GM18499 (cell line): ENCODE measurements around the gene ARHGEF10L.

ENCODE experiments used
- ATAC-seq: cut with Tn5 transposase; IDR thresholded peaks from one replicate; pipeline ENCODE4 v1.9.1; 2021; ENCODE audit warnings: moderate number of reproducible peaks; ENCODE audit not compliant: insufficient read depth, unreplicated experiment

The ARHGEF10L gene

GRCh38 chr1:17566417-17566816 lies 26.9 kb downstream of the ARHGEF10L start:
- no peak for ATAC-seq

DNA sequence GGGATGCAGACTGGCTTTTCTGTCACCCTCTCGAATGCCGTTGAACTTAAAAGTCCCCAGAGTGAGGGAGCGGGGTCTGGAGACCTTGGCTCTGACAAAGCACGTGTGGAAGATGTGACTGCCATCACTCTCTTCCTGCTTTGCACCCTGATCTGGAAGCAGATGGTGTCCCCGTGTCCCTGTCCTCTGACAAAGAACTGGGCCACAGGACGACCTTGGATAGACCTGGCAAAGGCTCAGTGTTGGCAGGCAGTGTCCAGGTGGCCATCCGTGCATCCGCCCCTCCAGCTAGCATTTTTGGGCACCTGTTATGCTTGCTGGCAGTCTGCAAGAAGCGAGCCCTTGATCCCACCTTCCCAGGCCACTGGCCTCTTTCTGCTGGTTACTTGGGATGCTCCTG lies 27.4 kb downstream of the ARHGEF10L start:
- no peak for ATAC-seq

DNA sequence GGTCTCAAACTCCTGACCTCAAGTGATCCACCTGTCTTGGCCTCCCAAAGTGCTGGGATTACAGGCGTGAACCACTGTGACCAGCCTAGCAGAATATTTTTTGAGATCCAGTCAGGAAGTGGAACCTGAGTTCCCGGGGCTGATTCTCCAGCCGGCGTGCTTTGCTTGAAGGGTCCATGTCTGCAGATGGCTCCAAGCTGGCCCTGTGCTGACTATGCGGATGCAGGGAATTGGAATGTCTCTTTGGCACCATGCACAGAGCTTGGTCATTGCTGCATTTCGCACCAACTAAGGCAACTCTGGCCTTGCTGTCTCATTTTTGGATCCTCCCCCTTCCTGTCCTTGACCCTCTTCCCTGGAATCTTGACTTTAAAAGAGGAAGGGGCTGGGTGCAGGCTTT lies 28.1 kb downstream of the ARHGEF10L start:
- ATAC-seq = no peak

DNA sequence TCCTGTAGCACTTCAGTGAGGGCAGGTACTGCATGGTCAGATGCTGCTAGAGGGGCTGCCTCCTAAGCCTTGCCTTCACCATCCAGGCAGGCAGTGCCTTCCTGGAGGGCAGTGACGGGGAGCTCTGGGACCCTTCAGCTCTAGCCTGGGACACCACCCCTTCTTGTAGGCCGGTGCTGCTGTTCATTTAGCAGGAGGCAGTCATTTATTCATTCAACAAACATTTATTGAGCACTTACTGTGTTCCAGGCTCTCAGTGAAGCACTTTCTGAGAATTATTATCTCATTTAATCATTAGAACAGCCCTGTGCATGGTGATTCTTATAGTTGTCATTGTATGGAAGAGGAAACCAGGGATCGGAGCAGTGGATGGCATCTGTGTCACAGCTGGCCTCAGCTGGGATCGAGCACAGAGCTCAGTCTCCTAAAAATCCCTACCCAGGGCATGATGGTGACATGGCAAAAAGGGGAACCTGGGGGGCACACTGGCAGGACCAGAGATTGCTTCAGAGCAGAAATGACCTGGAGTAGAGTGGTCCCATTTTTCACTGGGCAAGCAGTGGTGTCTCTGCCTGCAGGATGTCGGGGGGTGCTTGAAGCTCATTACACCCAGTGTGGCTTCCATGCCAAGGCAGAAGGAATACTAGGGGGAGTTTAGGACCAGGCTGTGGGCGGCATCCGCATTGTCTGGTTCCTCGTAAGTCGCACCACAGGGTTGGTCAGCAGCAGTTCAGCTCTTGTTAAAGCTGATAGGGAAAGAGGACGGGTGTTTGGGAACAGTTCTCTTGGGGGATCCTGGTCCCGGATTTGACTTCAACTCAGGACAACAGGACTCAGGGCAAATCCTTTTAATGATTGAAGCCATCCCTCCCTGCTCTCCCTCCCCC lies 28.8 kb downstream of the ARHGEF10L start:
- ATAC-seq = no peak

DNA sequence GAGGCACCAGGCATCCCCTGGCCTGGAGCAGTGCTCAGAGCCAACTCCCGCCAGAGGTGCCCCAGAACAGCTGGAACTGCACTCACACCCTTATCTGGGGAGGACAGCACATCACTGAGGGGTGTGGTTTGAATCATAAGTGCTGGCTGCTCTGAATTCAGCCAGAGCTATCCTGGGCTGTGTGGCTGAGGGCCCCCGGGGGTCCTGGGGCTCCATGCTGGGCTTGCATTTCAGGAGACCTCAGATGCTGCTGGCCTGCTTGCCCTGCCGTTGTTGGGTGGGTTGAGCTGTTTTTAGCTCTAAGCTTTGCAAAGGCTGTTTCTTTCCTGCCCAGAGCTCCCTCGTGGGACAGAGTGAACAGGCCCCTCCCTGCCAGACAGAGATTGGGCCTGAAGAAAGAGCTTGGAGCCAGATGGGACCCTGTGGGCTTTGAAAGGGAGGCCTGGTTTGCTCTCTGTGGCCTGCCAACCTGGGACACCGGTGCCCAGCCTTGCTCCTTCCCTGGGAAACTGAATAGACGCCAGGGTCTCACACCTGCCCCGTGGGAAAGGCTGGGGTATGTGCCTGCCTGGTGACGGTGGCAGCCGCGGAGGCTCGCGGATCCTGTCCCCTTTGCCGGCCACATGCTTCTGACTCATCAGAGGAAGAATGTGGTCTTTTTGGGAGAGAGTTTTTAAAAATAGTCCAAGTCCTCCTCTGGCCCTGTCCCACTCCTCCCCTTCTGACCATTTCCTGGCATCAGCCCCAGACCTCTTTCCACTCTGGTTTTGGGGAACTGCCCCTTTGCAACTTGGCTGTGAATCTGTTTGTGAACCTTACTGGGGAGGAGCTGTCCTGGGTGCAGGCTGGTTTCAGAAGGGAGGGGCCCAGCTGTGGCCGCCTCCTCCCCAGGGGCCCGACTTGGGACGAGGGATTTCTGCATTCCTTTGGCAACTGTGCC lies 30.0 kb downstream of the ARHGEF10L start:
- no peak for ATAC-seq

GRCh38 chr1:17570228-17570627 lies 30.7 kb downstream of the ARHGEF10L start:
- ATAC-seq = no peak

- no peak for ATAC-seq
Observed at GRCh38 chr1:17572264-17572985, 32.9 kb downstream of the ARHGEF10L start.

DNA sequence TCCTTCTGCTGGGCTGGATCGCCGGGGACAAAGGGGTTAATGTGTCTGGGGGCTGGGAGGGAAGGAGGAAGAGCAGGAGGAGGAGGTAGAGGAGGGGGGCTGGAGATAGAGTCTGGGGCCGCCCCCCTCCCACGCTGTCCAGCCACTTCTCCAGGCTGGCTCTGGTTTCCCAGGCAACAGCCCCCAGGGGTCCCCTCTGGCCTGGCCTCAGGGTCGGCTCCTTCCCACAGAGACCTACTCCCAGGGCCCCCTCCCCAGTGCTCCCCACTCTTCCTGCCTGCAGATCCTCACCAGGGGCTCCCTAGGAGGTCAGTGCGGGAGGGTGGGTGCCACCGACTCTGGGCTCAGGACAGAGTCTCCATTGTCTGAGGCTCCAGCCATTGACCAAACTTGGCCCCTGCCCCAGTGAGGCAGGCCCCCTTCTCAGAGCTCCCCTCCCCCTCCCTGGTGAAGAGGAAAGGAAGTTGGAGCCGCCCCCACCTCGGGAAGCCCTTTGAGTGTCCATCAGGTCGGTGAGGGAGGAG lies 34.1 kb downstream of the ARHGEF10L start:
- ATAC-seq = no peak

DNA sequence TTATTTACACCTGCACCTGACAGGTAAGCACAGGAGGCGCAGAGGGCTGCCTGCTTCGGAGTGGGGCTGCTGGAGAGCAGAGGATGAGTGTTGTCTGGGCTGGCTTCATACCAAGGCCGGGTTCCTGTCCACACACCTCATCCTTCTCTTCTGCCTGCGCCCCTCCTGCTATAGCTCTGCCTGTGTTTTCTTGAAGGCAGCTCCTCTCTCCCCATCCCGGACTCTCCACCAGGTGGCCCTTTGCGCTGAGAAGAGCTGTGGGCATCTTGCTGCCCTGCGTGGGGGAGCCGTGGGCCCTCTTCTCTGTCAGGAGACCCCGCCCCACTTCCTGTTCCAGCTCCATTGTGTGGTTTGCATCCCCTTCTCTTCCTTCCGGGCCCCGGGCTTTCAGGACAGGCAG lies 35.0 kb downstream of the ARHGEF10L start:
- ATAC-seq = no peak

GRCh38 chr1:17575797-17576518 lies 36.5 kb downstream of the ARHGEF10L start:
- no peak for ATAC-seq

DNA sequence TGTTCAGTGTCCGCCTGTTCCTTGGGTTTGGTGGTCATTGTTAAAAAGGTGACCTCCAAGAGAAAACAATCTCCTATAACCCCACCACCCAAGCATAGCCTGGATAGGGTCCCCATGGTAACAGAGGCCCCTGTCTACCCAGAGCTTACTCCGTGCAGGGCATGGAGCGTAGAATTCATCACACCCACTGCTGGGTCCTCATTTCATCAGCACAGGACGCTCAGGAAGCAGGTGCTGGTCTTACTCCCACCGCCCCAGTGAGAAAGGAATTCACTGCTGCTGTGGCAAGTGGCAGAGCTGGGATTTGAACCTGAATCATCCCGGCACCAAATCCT lies 37.0 kb downstream of the ARHGEF10L start:
- no peak for ATAC-seq

- ATAC-seq = no peak
Observed at GRCh38 chr1:17577907-17578297, 38.4 kb downstream of the ARHGEF10L start.

DNA sequence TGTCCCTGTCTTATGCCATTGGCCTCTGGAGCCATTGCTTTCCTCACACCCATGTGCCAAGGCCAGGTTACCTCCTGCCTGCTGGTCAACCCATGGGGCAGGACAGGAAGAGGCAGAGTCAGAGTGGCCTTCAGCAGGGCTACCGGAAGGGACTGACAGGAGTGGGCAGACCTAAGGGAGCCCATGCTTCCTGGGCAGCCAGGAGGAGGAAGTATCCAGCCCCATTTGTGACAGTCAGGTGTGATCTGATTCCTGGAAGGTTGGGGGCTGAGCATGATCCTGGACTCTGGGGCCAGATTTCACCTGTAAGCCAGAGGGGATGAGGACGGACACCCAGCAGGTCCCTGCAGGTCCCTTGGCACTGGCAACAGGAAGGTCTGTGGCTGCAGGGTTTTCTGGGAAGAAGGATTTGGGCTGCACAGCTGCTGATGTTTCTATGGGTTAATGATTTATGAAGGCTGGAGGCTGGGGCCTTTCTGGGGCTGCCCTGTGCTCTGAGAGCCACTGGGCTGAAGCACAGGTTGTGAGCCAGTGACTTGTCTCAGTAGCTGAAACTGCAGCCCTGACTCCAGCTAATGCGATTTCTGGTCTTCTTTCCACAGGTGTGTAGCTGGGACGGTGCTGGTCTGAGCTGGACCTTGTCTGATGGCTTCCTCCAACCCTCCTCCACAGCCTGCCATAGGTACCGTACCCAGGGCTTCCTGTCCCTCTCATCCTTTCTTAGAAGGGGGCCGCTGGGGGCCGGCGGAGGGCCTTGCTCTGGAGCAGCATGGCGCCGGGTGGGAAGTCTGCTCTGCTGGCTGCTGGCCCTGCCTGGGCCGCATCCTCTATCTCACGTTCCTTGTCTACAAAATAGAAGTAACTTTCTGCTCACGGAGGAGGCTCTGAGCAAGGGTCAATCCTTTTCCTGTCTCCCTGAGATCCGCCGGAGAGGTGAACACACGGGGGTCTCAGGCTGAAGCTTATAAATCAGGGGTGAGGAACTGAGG lies 40.7 kb downstream of the ARHGEF10L start:
- ATAC-seq = no peak

- ATAC-seq = no peak
Observed at GRCh38 chr1:17581389-17582123, 42.1 kb downstream of the ARHGEF10L start.

DNA sequence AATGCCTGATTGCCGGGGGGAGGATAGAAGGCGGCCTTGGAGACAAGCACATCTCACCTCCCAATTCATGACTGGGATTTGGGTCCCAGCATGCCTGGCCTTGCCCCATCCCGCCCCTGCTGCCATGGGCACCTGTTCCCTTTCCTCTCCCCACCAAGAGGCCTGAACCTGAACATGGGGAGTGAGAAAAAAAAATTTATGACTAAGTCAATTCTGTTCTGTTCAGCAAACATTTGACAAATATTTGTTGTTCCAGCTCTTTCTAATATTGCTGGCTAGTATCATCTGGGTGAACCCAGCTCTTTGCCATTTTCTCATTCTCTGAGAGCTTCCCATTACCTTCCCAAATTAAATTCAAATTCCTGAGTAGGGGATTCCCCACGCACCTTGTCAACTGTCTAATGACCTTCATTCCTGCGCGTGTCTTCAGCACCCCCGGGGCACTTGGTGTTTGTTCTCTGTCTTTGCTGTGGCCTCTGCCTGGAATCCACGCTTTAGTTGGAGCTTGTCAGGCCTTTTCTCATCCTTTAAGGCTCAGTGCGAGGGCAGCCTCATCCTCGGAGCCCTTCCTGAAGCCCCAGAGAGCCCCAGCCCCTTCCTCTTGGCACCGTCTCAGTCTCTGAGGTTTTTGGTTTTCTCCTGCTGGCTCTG lies 42.8 kb downstream of the ARHGEF10L start:
- ATAC-seq = no peak

GRCh38 chr1:17584539-17584938 lies 45.0 kb downstream of the ARHGEF10L start:
- no peak for ATAC-seq

DNA sequence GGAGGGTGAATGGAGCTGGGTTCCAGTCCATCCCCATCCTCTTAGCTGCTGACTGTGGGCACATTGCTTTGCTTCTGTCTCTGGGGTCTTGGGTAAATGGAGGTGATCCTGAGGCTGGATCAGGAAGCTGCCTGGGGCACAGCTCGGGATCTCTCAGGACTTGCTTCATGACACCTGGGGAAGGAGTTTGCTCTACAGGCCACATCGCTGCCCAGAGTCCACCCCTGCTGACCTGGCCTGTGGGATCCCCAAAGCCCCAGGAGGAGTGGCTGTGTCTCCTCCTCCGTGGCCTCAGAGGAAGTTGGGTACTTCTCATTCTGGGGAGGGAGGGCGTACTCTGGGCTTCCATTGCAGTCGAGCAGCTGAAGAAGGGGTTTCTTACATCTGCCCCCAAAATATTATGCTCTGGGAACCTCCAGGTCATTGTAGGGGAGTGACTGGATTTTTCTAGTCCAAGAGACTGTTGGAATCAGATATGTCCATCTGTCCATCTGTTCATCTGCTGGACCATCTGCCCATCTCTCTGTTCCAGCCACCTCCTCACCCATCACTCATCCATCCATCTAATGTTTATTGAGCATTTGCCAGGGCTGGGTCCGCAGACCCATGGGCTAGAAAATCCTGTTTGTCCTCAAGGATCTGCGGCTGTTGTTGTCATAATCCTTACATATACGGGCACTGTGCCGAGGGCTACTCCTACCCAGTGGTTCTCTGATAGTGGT lies 45.9 kb downstream of the ARHGEF10L start:
- ATAC-seq = no peak
